Measurements from ENCODE around the gene RANBP6.

Gene RANBP6

GRCh38 chr9:6008169-6008979 lies 7.0 kb downstream of the RANBP6 start:
- in situ Hi-C loops (cut with HindIII; ENCODE audit: low pct_ligation_motif_present, low pct_unique_long_range_greater_than_20kb, low sequenced_read_pairs): no loop called here
- peak; percentile 97 for DNase-seq

GRCh38 chr9:6007770-6008168 lies 7.7 kb downstream of the RANBP6 start:
- DNase-seq: peak; percentile 64
- in situ Hi-C loops (cut with HindIII; ENCODE audit: low pct_ligation_motif_present, low pct_unique_long_range_greater_than_20kb, low sequenced_read_pairs): no loop called here

- in situ Hi-C loops (cut with HindIII; ENCODE audit: low pct_ligation_motif_present, low pct_unique_long_range_greater_than_20kb, low sequenced_read_pairs): no loop called here
- peak; percentile 86 for DNase-seq
Measured at GRCh38 chr9:6007058-6007769, 8.2 kb downstream of the RANBP6 start.

- no peak for DNase-seq
Measured at GRCh38 chr9:6006749-6007057, 8.7 kb downstream of the RANBP6 start.

GRCh38 chr9:6000955-6001354 lies 14.5 kb downstream of the RANBP6 start:
- no peak for DNase-seq
- in situ Hi-C loops (cut with HindIII; ENCODE audit: low pct_ligation_motif_present, low pct_unique_long_range_greater_than_20kb, low sequenced_read_pairs): no loop called here

More at GRCh38 chr9:6006749-6007057, 8.7 kb downstream of the RANBP6 start:
- in situ Hi-C loops (cut with HindIII; ENCODE audit: low pct_ligation_motif_present, low pct_unique_long_range_greater_than_20kb, low sequenced_read_pairs): no loop called here

- in situ Hi-C loops (cut with HindIII; ENCODE audit: low pct_ligation_motif_present, low pct_unique_long_range_greater_than_20kb, low sequenced_read_pairs): no loop called here
- no peak for DNase-seq
Measured at GRCh38 chr9:5999443-6000101, 15.9 kb downstream of the RANBP6 start.

GRCh38 chr9:5994493-5994892 lies 20.9 kb downstream of the RANBP6 start:
- DNase-seq: no peak
- in situ Hi-C loops (cut with HindIII; ENCODE audit: low pct_ligation_motif_present, low pct_unique_long_range_greater_than_20kb, low sequenced_read_pairs): no loop called here

- in situ Hi-C loops (cut with HindIII; ENCODE audit: low pct_ligation_motif_present, low pct_unique_long_range_greater_than_20kb, low sequenced_read_pairs): no loop called here
- DNase-seq: no peak
Measured at GRCh38 chr9:5988265-5988664, 27.2 kb downstream of the RANBP6 start.

- DNase-seq: no peak
- in situ Hi-C loops (cut with HindIII; ENCODE audit: low pct_ligation_motif_present, low pct_unique_long_range_greater_than_20kb, low sequenced_read_pairs): no loop called here
Measured at GRCh38 chr9:5983042-5983441, 32.4 kb downstream of the RANBP6 start.

GRCh38 chr9:5982317-5982716 lies 33.1 kb downstream of the RANBP6 start:
- no peak for DNase-seq
- in situ Hi-C loops (cut with HindIII; ENCODE audit: low pct_ligation_motif_present, low pct_unique_long_range_greater_than_20kb, low sequenced_read_pairs): no loop called here

GRCh38 chr9:5978523-5978922 lies 36.9 kb downstream of the RANBP6 start:
- no peak for DNase-seq
- in situ Hi-C loops (cut with HindIII; ENCODE audit: low pct_ligation_motif_present, low pct_unique_long_range_greater_than_20kb, low sequenced_read_pairs): no loop called here

- peak; percentile 24 for DNase-seq
- in situ Hi-C loops (cut with HindIII; ENCODE audit: low pct_ligation_motif_present, low pct_unique_long_range_greater_than_20kb, low sequenced_read_pairs): no loop called here
Measured at GRCh38 chr9:5976674-5977397, 38.6 kb downstream of the RANBP6 start.

GRCh38 chr9:5971740-5972139 lies 43.7 kb downstream of the RANBP6 start:
- in situ Hi-C loops (cut with HindIII; ENCODE audit: low pct_ligation_motif_present, low pct_unique_long_range_greater_than_20kb, low sequenced_read_pairs): no loop called here
- no peak for DNase-seq

All from ACHN (cell line).